HFFc6 (cell line): ENCODE results near the gene TTC7B. TPM values are rescaled to one million over a fixed set of nuclear protein-coding genes. Genes with fewer than 3 reads are reported as not detected.

Source experiments
- DNase-seq: peaks from one replicate; pipeline ENCODE4 v3.0.0-alpha.2; 2018
- H3K27ac Mint-ChIP-seq: 2 replicates; pipeline ENCODE4 v1.8.0; 2020; ENCODE audit warnings: mild to moderate bottlenecking, mixed read lengths
- H3K27me3 Mint-ChIP-seq: 2 replicates; pipeline ENCODE4 v1.8.0; 2021; ENCODE audit warnings: mild to moderate bottlenecking, moderate library complexity, mixed read lengths; ENCODE audit not compliant: insufficient read depth
- H3K36me3 Mint-ChIP-seq: 2 replicates; pipeline ENCODE4 v1.8.0; 2021; ENCODE audit warnings: low read depth, mixed read lengths
- H3K4me1 Mint-ChIP-seq: 2 replicates; pipeline ENCODE4 v1.8.0; 2020; ENCODE audit warnings: low read depth, mixed read lengths
- H3K4me3 Mint-ChIP-seq: 2 replicates; pipeline ENCODE4 v1.8.0; 2020; ENCODE audit warnings: mild to moderate bottlenecking, moderate library complexity, mixed read lengths
- H3K9me3 Mint-ChIP-seq: 2 replicates; pipeline ENCODE4 v1.8.0; 2020; ENCODE audit warnings: mild to moderate bottlenecking, mixed read lengths
- total RNA-seq, 6 experiments: library from RNA; stranded (reverse); fragmentation: NEBNext Ultra II Directional; extraction: Animal tissue kit (Norgen Biotek cat#: 25700); gene quantifications; 2 replicates in 1 of 6; 3 replicates in 5 of 6; pipeline ENCODE4 v1.2.3, GENCODE V29; 2021
- TF ChIP-seq, protein P1 (sequence below): fragments of 200-600 bp; sonication (generic); IDR thresholded peaks from 2 replicates; pipeline ENCODE4 v1.5.0; 2021; ENCODE audit warnings: antibody characterized with exemption, mild to moderate bottlenecking

Gene TTC7B
- total RNA-seq, 6 experiments from 2014 or later, result 34.6 to 46.9 (median 40.9) TPM

DNA sequence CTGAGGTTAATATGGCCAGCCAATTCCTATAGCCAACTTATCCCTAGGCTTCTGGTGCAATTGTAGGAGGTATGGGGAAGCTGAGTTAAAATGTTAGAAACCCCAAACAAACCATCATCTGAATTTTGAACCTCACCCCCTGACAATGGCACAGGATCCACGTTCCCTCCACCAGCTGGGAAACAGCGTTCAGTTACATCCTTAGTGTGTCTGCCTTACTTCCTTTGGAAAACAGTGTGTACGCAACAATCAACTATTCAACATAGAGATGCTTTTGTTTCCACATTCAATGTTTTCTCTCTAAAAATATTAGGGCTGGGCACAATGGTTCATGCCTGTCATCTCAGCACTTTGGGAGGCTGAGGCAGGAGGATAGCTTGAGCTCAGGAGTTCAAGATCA, 203.4 kb downstream of the TTC7B start:
- TF ChIP-seq, protein P1, sequence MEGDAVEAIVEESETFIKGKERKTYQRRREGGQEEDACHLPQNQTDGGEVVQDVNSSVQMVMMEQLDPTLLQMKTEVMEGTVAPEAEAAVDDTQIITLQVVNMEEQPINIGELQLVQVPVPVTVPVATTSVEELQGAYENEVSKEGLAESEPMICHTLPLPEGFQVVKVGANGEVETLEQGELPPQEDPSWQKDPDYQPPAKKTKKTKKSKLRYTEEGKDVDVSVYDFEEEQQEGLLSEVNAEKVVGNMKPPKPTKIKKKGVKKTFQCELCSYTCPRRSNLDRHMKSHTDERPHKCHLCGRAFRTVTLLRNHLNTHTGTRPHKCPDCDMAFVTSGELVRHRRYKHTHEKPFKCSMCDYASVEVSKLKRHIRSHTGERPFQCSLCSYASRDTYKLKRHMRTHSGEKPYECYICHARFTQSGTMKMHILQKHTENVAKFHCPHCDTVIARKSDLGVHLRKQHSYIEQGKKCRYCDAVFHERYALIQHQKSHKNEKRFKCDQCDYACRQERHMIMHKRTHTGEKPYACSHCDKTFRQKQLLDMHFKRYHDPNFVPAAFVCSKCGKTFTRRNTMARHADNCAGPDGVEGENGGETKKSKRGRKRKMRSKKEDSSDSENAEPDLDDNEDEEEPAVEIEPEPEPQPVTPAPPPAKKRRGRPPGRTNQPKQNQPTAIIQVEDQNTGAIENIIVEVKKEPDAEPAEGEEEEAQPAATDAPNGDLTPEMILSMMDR, result no peak
- H3K27me3 Mint-ChIP-seq, result no peaks in the 10 kb centered on the region; the same call in 1 of the 2 replicates
- H3K27ac Mint-ChIP-seq, result no peak overlapping the region
- H3K4me3 Mint-ChIP-seq, result no peak overlapping the region
- no peaks in the 10 kb centered on the region for H3K36me3 Mint-ChIP-seq
- peaks cover 11% of the 10 kb centered on the region for H3K4me1 Mint-ChIP-seq
- no peaks in the 10 kb centered on the region for H3K9me3 Mint-ChIP-seq
- no peak for DNase-seq

DNA sequence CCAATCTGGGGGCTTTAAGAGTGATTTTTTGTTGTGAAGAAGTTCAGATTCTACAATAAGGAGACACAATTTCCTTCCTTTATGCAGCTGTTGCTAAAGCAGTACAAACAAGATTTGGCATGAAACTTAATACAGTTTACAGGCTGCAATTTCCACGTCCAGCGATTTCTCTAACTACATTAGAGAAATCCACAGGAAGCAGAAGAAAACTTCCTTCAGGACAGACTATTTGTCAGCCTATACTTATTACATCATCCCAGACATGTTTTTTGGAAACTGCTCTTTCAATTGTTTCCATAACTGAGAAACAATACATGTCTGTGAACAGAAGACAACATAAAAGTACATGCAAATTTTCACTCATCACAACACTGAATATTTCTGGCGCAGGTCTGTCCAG, 204.3 kb downstream of the TTC7B start:
- DNase-seq, result no peak
- TF ChIP-seq, protein P1, result no peak
- Mint-ChIP-seq H3K4me1 (peaks cover 5% of the 10 kb centered on the region), H3K27me3 (no peaks in the 10 kb centered on the region; the same call in 1 of the 2 replicates), H3K4me3 (no peak overlapping the region), H3K36me3 (no peaks in the 10 kb centered on the region), H3K9me3 (no peaks in the 10 kb centered on the region), H3K27ac (no peak overlapping the region)

DNA sequence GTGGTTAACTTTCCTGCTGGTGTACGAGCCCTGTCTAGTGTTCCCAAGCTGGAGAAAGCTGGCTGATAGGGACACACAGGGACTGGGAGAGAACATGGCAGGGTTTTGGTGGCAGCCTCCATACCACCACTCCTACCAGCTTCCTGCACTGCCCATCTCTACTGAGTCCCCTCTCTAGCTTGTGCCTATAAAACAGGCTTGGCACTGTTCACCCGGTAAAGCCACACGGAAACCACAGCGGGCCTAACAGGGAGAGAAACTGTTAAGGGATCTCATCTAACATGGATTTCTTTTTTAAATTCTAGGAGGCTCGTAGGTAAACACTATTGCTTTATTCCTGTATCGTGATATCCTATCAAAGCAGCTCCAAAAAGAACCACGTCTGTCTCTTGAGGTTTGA, 204.7 kb downstream of the TTC7B start:
- no peaks in the 10 kb centered on the region for H3K36me3 Mint-ChIP-seq
- no peak overlapping the region for H3K27ac Mint-ChIP-seq
- H3K4me3 Mint-ChIP-seq, result no peak overlapping the region
- no peaks in the 10 kb centered on the region for H3K27me3 Mint-ChIP-seq
- H3K9me3 Mint-ChIP-seq, result no peaks in the 10 kb centered on the region
- no peak for DNase-seq
- H3K4me1 Mint-ChIP-seq, result peaks cover under 1% of the 10 kb centered on the region; the same call in 1 of the 2 replicates
- TF ChIP-seq, protein P1, result no peak

DNA sequence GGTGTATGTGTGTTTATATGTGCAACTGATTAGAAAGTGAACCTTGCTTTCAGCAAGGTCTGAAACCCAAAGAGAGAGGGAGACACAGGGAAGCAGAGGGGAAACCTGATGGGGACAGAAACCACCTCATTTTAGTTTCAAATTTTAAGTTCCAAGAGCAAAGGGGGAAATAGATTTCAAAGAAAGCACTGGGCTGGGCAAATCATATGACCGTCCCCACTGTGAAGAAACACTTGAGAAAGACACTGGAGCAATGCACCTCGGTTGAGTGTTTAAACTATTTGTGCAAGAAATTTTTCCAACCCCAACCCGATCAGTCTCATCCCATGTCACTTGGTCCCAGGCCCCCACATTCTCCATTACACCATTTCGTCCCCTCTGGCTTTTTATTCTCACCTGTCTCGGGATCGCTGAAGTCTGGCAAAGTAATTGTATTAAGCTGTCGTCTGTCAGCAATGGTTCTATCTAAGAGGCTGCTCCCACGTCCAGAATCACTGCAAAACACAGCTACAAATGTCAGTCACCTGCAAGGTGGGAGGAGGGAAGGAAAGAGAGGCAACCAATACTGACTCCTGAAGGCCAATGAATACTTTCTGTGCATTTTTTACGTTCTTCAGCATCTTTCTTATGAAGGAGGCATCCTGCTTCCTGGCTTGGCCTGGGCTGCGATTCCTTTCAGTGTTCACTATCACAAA, 205.7 kb downstream of the TTC7B start:
- TF ChIP-seq, protein P1, result no peak
- Mint-ChIP-seq H3K27ac (no peak overlapping the region), H3K36me3 (no peaks in the 10 kb centered on the region), H3K4me3 (no peak overlapping the region), H3K27me3 (no peaks in the 10 kb centered on the region), H3K9me3 (no peaks in the 10 kb centered on the region), H3K4me1 (no peaks in the 10 kb centered on the region)
- DNase-seq, result no peak

DNA sequence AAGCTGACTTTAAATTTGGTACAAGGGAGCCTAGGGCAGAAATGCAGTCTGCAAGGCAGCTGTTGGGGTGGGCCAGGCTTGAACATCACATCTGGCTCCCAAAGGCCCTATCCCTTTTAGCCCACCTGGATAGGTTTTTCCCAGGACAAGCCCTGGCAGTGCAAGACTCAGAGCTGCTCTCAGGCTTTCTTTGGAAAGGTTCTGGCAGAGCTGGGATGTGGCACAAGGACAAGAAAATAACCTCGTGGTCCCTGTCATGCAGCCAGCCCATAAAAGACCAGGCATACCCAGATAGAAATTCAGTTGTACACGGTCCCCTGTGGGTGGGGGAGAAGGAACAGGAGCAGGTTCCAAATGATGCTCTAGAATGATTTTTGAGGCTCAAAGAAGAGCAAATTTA, 206.9 kb downstream of the TTC7B start:
- TF ChIP-seq, protein P1, result no peak
- Mint-ChIP-seq H3K27ac (no peak overlapping the region), H3K9me3 (no peaks in the 10 kb centered on the region)

More for the DNA sequence above, 206.9 kb downstream of the TTC7B start:
- Mint-ChIP-seq H3K36me3 (no peaks in the 10 kb centered on the region), H3K4me3 (no peak overlapping the region), H3K4me1 (no peaks in the 10 kb centered on the region), H3K27me3 (no peaks in the 10 kb centered on the region)
- DNase-seq, result no peak
